OCI-LY1 (cell line): Measurements from ENCODE around the gene PHF10.

ENCODE experiments used
- EZH2 ChIP-seq: fragments of 200-600 bp; sonication (generic), shearing (Covaris generic); IDR thresholded peaks from 2 replicates; pipeline ENCODE4 v1.8.0; 2017; ENCODE audit warnings: borderline replicate concordance, mixed run types, mild to moderate bottlenecking, antibody characterized with exemption, low read length, moderate library complexity, mixed read lengths
- TF ChIP-seq, protein P1 (sequence below): fragments of 200-600 bp; sonication (generic), shearing (Covaris generic); IDR thresholded peaks from 2 replicates; pipeline ENCODE4 v1.5.1; 2017; ENCODE audit warnings: mild to moderate bottlenecking, antibody characterized with exemption, low read length, moderate library complexity, mixed read lengths

GRCh38 chr6:169702840-169703246 lies 21.5 kb downstream of the PHF10 start:
- TF ChIP-seq, protein P1, sequence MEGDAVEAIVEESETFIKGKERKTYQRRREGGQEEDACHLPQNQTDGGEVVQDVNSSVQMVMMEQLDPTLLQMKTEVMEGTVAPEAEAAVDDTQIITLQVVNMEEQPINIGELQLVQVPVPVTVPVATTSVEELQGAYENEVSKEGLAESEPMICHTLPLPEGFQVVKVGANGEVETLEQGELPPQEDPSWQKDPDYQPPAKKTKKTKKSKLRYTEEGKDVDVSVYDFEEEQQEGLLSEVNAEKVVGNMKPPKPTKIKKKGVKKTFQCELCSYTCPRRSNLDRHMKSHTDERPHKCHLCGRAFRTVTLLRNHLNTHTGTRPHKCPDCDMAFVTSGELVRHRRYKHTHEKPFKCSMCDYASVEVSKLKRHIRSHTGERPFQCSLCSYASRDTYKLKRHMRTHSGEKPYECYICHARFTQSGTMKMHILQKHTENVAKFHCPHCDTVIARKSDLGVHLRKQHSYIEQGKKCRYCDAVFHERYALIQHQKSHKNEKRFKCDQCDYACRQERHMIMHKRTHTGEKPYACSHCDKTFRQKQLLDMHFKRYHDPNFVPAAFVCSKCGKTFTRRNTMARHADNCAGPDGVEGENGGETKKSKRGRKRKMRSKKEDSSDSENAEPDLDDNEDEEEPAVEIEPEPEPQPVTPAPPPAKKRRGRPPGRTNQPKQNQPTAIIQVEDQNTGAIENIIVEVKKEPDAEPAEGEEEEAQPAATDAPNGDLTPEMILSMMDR: no peak
- no peak for TF ChIP-seq EZH2
